ENCODE results near the gene EPHA1.
"Not testable (repeated sequence)": the region's sequence is repeated elsewhere in the genome, so short reads cannot be mapped to it uniquely, and the experiment has no call there.

Gene EPHA1

GRCh38 chr7:143429770-143430698, 21.4 kb upstream of the EPHA1 start:
- no peak for DNase-seq

GRCh38 chr7:143426479-143427142, 18.0 kb upstream of the EPHA1 start:
- DNase-seq = no peak

- not testable (repeated sequence) for DNase-seq
Measured at GRCh38 chr7:143424476-143424875, 15.8 kb upstream of the EPHA1 start.

GRCh38 chr7:143422033-143422432, 13.4 kb upstream of the EPHA1 start:
- no peak for DNase-seq

GRCh38 chr7:143420624-143421023, 12.0 kb upstream of the EPHA1 start:
- not testable (repeated sequence) for DNase-seq

- DNase-seq = no peak
Measured at GRCh38 chr7:143419880-143420279, 11.2 kb upstream of the EPHA1 start.

GRCh38 chr7:143418681-143419458, 10.2 kb upstream of the EPHA1 start:
- DNase-seq = no peak

- no peak for DNase-seq
Measured at GRCh38 chr7:143417734-143418383, 9.2 kb upstream of the EPHA1 start.

- no peak for DNase-seq
Measured at GRCh38 chr7:143416565-143417149, 8.0 kb upstream of the EPHA1 start.

- DNase-seq = no peak
Measured at GRCh38 chr7:143415742-143416397, 7.2 kb upstream of the EPHA1 start.

GRCh38 chr7:143415209-143415608, 6.6 kb upstream of the EPHA1 start:
- DNase-seq = not testable (repeated sequence)

GRCh38 chr7:143413123-143413522, 4.5 kb upstream of the EPHA1 start:
- DNase-seq = no peak

GRCh38 chr7:143411976-143412708, 3.5 kb upstream of the EPHA1 start:
- no peak for DNase-seq

- DNase-seq = no peak
Measured at GRCh38 chr7:143410521-143411004, 1.9 kb upstream of the EPHA1 start.

GRCh38 chr7:143408252-143408685, 387 bp downstream of the EPHA1 start:
- no peak for DNase-seq

GRCh38 chr7:143407287-143408251, 1.1 kb downstream of the EPHA1 start:
- no peak for DNase-seq

- DNase-seq = no peak
Measured at GRCh38 chr7:143406002-143406357, 2.7 kb downstream of the EPHA1 start.

- DNase-seq = no peak
Measured at GRCh38 chr7:143405173-143406001, 3.3 kb downstream of the EPHA1 start.

- not testable (repeated sequence) for DNase-seq
Measured at GRCh38 chr7:143402233-143402632, 6.4 kb downstream of the EPHA1 start.

All from NCI-H524 treated with DMSO at 0.1 percent for 48 hours (cell line).